AML-193 (cell line): Measurements from ENCODE around the gene C7orf57.

Source experiments
- DNase-seq, 2 experiments: peaks; one replicate each; lab custom pipeline; 2025; lab: John Stamatoyannopoulos, UW

C7orf57 gene

DNA sequence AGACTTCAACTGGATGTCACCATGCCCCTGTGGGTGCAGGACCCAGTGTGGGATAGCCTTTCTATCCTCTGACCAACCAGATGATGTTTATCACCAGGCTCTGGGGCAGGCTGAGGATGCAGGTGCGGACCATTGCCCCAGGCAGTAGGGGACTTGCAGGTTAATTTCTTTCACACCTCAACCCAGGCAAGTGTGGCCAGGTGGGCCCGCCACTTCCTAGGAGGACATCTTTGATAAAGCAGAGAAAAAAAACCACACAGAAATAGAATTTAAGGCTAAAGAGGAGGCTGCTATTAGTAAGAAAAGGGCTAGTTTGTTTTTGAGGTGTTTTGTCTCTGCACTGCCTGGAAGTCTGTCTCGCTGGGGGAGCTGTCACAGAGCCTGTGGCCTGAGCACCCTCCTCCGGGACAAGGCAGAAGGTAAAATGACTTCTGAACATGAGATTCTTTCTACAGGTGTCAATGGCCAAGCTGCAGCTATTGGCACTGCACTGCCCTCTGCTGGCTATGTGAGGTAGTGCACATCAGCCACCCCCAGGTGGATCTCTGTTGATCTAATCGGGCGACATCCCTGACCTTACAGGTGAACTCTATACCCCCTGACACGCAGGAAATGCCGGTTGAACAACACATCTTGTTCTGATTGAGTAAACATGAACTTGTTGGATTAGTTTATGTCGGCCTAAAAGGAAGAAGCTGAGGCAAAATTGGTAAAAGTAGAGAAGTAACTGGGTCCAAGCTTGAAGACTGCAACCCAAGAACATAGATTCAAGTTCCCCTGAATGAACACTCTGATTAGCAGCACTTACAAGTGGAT lies 74.7 kb downstream of the C7orf57 start:
- DNase-seq = peak; percentile 5 to 33

DNA sequence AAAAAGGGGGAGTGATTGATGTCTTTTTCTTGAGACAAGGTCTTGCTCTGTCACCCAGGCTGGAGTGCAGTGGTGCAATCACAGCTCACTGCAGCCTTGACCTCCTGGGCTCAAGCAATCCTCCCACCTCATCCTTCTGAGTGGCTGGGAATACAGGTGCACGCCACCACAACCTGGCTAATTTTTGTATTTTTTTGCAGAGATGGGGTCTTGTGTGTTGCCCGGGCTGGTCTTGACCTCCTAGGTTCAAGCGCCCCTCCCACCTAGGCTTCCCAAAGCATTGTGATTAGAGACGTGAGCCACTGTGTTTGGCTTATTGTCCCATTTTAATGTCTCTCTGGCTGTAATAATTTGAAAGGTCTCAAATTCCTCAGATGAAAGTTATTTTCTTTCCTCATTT lies 75.5 kb downstream of the C7orf57 start:
- DNase-seq = no peak
